ENCODE results near the gene MTARC1. TPM values are rescaled to one million over a fixed set of nuclear protein-coding genes. Genes with fewer than 3 reads are reported as not detected.
A peak's percentile ranks its signal among the peaks of the same experiment; 100 is the strongest.

MTARC1 gene
- total RNA-seq, 4 donors from 2014 or later = 0.29 to 6.8 (median 5.1) TPM

GRCh38 chr1:220809187-220809550, 22.5 kb downstream of the MTARC1 start:
- no peak overlapping the region for H3K4me3 ChIP-seq
- DNase-seq = no peak
- intact Hi-C loops (cut with DNase I; ENCODE audit: low total_unique reads) = no loop called here
- no peak overlapping the region for H3K27ac ChIP-seq
- TF ChIP-seq POLR2A (IDR thresholded peaks at IDR 0.05) (no peak), CTCF (IDR thresholded peaks at IDR 0.05) (no peak)
- H3K36me3 ChIP-seq = no peaks in the 10 kb centered on the region
- H3K4me1 ChIP-seq = no peaks in the 10 kb centered on the region
- no peaks in the 10 kb centered on the region for H3K27me3 ChIP-seq
- no peaks in the 10 kb centered on the region for H3K9me3 ChIP-seq

- Histone ChIP-seq H3K27ac (no peak overlapping the region), H3K36me3 (no peaks in the 10 kb centered on the region), H3K4me1 (no peaks in the 10 kb centered on the region), H3K4me3 (no peak overlapping the region), H3K9me3 (no peaks in the 10 kb centered on the region), H3K27me3 (no peaks in the 10 kb centered on the region)
- DNase-seq = no peak
- TF ChIP-seq POLR2A (IDR thresholded peaks at IDR 0.05) (no peak), CTCF (IDR thresholded peaks at IDR 0.05) (no peak)
- intact Hi-C loops (cut with DNase I; ENCODE audit: low total_unique reads) = no loop called here
These were observed 23.0 kb downstream of the MTARC1 start for GRCh38 chr1:220809704-220810103.

GRCh38 chr1:220810179-220810653, 23.5 kb downstream of the MTARC1 start:
- intact Hi-C loops (cut with DNase I; ENCODE audit: low total_unique reads) = no loop called here
- peak overlapping the region in 1 of 2 donors; percentile 10 for H3K4me3 ChIP-seq

GRCh38 chr1:220810963-220811362, 24.2 kb downstream of the MTARC1 start:
- intact Hi-C loops (cut with DNase I; ENCODE audit: low total_unique reads) = no loop called here
- H3K4me3 ChIP-seq = no peak overlapping the region
- H3K36me3 ChIP-seq = no peaks in the 10 kb centered on the region
- no peak for TF ChIP-seq POLR2A (IDR thresholded peaks at IDR 0.05)
- TF ChIP-seq CTCF (IDR thresholded peaks at IDR 0.05) = no peak
- no peaks in the 10 kb centered on the region for H3K9me3 ChIP-seq
- DNase-seq = no peak
- H3K27ac ChIP-seq = no peak overlapping the region
- no peaks in the 10 kb centered on the region for H3K4me1 ChIP-seq
- no peaks in the 10 kb centered on the region for H3K27me3 ChIP-seq

More at GRCh38 chr1:220810179-220810653, 23.5 kb downstream of the MTARC1 start:
- no peaks in the 10 kb centered on the region for H3K9me3 ChIP-seq
- DNase-seq = peak; percentile 76
- no peaks in the 10 kb centered on the region for H3K4me1 ChIP-seq
- TF ChIP-seq POLR2A (IDR thresholded peaks at IDR 0.05) = no peak
- peak; percentile 82 to 94 (median 90) for TF ChIP-seq CTCF (IDR thresholded peaks at IDR 0.05)
- H3K36me3 ChIP-seq = no peaks in the 10 kb centered on the region
- H3K27ac ChIP-seq = no peak overlapping the region
- H3K27me3 ChIP-seq = no peaks in the 10 kb centered on the region

GRCh38 chr1:220811695-220812094, 25.0 kb downstream of the MTARC1 start:
- Histone ChIP-seq H3K4me1 (no peaks in the 10 kb centered on the region), H3K27me3 (no peaks in the 10 kb centered on the region), H3K36me3 (no peaks in the 10 kb centered on the region), H3K27ac (no peak overlapping the region), H3K4me3 (no peak overlapping the region), H3K9me3 (no peaks in the 10 kb centered on the region)
- intact Hi-C loops (cut with DNase I; ENCODE audit: low total_unique reads) = no loop called here
- TF ChIP-seq CTCF (IDR thresholded peaks at IDR 0.05) (no peak), POLR2A (IDR thresholded peaks at IDR 0.05) (no peak)
- no peak for DNase-seq
